Measurements from ENCODE around the gene SEMA6D.

The SEMA6D gene

DNA sequence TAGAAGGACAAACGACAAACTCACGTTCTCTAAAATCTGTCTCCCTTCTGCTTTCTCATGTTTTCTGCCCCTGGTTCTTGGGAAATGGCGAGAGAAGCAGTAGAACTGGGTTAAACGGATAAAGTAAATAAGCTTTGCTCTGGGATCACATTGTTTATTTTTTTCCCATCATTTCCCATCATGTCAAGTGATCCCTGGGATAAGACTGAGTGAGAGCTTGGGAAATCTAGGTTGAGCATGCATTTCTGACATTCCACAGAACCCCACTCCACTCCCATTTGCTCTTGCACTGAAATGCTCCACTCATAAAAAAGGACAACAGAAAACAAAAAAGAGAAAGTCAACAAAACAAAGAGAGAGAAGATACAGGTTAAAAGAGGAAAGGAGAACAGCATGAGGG lies 69.1 kb downstream of the SEMA6D start:
- DNase-seq (ENCODE audit: low read depth in 2 of 2), result no peak

DNA sequence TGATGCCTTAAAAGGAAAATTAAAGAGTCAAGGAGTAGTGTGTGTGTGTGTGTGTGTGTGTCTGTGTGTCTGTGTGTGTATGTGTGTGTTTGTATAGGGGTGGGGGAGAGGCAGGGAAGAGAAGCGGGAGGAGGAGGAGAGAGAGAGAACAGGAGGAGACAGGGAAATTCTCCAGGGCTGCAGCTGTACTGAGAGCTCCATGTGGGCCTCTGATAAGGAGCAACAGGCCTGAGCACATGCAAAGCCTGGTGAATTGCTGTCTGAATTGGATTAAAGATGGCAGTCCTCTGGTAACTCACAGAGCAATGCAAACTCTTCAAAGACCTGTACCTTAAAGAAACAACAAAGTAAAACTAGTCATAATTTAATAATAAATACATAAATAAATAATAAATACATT lies 70.6 kb downstream of the SEMA6D start:
- no peak for DNase-seq (ENCODE audit: low read depth in 2 of 2)

DNA sequence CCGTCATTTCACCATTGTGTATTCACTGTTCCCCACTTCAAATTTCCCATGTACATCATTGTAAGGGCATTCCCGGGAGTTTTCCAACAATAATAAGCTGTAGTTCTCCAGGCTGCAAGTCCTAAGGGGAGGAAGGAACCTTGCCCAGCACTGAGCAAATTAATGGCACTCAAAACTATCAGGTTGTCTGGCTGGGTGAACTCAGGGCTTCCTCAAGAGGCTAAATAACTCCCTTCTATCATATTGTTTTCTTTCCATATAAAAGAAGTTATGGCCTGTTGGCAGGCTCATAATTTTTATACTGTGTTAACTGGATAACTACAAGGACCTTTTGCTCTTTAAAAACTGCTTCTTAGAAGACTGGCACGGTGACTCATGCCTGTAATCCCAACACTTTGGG lies 71.4 kb downstream of the SEMA6D start:
- DNase-seq (ENCODE audit: low read depth in 2 of 2), result no peak

DNA sequence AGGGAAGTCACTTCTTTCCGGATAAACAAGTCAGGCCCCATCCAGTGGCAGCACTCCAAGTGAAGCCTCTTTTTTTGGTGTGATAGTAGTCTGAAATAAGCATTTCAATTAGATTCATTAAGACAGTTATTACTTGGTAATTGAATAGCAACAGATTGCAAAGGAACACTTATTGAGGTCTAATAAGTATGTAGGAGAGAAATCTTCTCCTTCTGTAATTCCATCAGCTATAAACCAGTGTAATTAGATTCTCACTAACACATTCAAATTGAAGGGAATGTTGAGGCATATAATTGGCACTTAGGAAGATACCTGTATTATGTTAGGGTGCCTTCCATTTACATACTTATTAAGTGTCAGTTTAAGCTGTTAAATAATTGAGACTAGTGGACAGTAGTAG lies 73.9 kb downstream of the SEMA6D start:
- DNase-seq (ENCODE audit: low read depth in 2 of 2), result no peak

DNA sequence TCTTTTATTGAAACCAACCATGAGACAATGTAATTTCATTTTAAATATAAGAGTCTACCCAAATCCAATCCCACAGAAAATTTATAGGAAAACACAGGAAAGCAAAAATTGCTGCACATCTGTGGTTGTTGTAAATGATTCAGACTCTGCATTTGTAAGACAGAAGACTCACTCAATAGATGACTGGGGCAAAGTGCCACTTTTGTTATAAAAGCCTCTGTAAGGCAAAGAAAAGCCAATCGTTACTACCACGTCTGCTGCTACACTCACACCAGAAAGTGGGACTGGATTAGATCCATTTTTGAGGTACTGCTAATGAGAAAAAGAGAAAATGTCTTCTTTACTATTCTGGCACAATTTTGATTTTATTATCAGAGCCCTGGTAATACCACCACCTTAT lies 74.9 kb downstream of the SEMA6D start:
- no peak for DNase-seq (ENCODE audit: low read depth in 2 of 2)

DNA sequence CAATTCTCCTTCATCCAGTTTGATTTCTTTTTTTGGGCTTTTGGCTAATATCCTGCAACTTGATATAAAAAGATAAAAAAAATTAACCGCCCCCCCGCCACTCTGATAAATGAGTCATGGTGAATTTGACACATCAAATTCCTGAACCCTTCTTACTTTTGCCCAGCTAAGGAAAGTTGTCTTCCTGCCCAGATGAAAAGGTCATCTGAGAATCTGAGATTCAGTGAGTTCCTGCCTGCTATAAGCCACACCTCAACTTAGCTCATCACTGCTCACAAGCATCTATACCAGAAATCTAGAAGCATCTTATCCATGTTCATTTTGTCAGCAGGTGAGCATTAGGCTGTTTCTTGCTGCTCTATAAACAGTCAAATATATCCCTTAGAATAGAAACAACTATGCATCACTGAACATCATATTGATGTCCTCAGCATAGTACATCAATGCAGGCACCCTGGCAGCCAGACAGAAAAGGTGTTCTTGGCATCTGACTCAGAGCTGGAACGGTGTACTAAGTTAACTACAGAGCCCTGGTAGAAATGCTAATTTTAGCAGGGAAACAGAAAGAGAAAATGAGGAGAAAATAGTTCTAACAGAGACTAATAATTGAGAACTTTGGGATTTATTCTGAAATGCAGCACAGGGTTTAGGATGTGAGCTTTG lies 77.1 kb downstream of the SEMA6D start:
- DNase-seq (ENCODE audit: low read depth in 2 of 2), result no peak

DNA sequence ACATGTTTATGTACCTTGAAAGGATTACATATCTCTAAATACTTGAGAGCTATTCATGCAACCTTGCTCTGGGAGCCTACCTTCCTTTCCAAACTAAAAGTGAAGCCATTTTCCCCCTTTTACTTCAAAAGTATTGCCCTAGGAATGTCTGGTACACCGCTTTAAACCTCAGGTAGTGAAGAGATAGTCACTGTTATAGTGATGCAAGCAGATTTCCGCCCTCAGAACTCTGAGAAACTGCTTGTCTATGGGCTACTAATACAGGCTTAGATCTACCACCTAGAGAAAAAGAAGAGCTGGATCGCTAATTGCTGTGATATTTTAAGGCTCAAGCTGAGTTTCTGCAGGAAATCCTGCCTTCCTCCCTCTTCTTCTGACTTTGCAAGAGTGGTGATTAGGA lies 78.6 kb downstream of the SEMA6D start:
- DNase-seq (ENCODE audit: low read depth in 2 of 2), result no peak

DNA sequence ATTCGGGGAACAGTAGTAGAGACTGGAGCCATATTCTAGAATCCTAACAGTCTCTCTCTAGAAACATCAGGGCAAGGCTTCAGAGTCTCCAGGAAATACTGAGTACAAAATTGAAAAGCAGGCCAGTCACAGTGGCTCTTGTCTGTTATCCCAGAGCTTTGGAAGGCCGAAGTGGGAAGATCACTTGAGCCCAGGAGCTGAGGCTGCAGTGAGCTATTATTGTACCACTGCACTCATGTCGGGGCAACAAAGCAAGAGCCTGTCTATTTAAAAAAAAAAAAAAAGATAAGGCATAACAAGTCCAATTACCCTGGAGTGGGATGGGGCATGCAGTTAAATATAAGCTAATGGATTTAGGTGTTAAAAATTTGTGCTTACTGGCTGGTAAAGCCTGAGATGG lies 79.0 kb downstream of the SEMA6D start:
- DNase-seq (ENCODE audit: low read depth in 2 of 2), result no peak

DNA sequence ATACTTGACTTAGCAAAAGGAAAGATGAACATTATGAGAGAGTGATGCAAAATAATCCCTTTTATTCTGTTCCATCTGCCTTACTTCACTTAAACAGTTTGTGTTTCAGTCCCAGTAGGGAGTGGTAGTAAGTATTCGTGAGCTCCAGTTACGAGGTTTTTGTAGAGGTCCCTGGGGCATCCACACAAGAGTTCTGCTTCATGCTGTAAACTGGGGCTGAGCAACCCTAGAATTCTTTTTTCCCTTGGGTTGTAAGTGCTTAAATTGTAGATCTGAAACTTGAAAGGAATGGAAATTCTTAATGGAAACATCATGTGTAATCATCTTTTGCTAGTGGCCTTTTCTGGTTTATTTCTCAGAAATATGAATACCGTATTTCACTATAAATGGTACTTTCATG lies 79.5 kb downstream of the SEMA6D start:
- DNase-seq (ENCODE audit: low read depth in 2 of 2), result no peak

DNA sequence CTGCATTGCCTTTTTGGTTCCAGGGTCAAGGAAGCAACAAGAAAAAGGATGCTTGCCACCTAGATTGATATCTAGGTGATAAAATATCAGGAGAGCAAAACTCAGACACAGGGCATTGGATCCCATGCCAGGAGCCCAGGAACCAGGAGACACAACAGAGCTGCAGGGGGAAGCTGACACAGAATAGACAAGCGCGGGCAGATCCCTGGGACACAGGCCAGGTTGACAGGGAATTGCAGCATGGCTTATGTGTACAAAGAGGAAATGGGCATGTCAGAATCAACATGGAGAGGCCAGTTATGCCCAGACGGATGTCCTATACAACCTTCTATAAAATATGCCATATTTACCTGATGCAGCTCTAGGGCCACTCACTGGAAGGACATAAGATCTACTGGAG lies 84.2 kb downstream of the SEMA6D start:
- no peak for DNase-seq (ENCODE audit: low read depth in 2 of 2)

DNA sequence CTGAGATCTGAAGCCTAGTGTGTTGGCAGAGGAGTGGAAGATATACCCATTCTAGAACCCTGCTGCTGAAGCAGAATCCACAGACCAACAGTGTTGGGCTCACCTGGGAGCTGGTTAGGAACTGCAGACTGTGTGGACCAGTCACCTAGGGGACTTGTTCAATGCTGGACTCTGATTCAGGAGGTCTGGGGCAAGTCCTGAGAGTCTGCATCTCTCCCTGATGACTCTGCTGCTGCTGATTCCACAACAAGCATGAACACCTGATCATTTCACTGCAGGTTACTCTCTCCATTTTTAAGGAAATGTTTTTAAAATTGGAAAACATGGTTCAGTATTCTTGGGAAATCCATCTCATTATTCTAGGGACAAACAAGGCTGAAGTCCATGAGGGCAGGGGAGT lies 84.9 kb downstream of the SEMA6D start:
- DNase-seq (ENCODE audit: low read depth in 2 of 2), result no peak

DNA sequence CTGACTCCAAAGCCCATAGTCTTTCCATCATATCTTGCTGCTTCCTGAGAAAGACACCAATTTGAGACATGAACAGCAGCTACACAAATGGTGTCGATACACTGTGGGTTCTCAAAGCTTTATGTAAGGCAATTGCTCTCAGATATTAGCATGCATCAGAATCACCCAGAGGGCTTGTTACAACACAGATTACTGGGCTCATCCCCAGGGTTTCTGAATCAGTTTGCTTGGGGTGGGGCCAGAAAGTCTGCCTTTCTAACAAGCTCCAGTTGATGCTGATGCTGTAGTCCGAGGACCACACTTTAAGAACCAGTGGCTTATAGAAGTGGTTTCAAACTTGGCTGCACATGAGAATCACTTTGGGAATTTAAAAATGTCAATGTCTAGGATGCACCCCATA lies 86.5 kb downstream of the SEMA6D start:
- DNase-seq (ENCODE audit: low read depth in 2 of 2), result no peak

DNA sequence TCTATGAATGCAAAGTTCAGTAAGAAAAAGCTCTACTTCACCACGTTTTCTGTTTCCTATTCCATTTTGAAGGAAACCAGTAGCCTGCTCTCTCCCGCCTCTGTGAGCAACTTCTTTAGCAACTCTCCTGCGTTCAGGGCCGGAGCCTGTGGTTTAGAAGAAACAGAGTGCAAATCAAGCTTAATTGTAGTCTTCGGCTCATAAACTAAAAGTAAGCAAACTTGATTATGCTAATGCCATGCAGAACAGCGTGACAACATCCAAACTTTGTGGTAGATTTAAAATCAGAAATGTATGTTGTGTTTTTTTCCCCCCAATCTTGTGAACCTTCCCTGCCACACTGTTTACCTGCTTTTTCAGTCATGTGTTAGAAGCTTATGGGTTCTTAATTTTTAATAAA lies 87.4 kb downstream of the SEMA6D start:
- DNase-seq (ENCODE audit: low read depth in 2 of 2), result no peak

DNA sequence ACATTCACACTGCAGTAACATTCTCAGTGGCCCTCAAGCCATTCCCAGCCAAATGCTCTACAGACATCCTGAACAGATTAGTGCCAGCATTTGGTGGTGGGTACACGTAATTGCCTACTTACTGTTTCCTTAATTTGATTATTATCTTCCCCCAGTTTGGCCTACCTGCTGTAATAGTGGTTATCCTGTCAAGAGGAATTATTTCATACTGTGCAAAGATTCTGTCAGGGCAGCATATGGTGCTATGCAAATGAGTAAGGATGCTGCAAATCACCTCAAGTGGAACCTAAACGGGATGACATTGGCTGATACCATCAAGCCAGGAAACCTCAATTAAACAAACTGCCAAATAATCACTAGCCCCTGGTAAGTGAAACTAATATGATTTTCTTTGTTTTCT lies 88.7 kb downstream of the SEMA6D start:
- no peak for DNase-seq (ENCODE audit: low read depth in 2 of 2)

DNA sequence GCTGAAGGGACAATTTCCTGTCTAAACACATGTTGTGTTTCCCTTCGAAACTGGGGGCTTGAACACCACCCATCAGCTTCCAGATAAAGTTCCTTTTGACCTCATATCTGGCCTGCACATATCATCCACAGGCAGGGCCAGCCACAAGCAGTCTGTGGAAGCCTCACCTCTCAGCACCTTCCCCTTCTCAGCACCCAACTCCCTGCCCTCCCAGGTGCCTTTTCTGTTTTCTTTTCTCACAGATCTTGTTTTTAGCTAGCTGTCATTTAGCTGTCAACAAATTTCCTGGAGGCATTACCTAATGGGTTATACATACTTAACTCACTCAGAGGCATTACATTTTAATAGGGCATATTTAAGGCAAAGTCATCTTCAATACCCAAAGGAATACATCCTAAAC lies 93.9 kb downstream of the SEMA6D start:
- no peak for DNase-seq (ENCODE audit: low read depth in 2 of 2)

DNA sequence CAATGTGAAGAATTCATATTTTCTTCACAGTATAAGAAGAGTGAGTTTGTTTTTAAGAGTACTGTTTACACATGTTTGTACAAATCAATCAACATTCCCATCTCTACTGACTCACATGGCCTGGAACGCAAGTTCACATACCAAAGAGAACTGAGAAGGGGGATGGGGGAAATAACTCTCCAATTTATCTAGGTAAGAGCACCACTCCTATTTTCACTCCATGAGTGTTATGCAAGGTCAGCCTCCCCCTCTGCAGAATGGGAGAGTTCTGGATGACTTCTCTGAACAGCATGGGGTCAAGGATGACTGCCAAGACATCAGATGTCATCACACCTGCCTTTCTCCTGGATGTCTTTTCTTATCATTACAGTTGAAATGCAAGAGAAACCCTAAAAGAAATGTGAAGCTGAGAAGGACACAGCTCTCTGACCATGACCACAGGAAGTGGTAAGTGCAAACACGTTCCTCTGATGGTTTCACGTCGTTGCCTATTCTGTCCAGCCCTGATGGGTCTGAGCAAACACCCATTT lies 95.2 kb downstream of the SEMA6D start:
- DNase-seq (ENCODE audit: low read depth in 2 of 2), result peak in 1 of 2 experiments; percentile 11

DNA sequence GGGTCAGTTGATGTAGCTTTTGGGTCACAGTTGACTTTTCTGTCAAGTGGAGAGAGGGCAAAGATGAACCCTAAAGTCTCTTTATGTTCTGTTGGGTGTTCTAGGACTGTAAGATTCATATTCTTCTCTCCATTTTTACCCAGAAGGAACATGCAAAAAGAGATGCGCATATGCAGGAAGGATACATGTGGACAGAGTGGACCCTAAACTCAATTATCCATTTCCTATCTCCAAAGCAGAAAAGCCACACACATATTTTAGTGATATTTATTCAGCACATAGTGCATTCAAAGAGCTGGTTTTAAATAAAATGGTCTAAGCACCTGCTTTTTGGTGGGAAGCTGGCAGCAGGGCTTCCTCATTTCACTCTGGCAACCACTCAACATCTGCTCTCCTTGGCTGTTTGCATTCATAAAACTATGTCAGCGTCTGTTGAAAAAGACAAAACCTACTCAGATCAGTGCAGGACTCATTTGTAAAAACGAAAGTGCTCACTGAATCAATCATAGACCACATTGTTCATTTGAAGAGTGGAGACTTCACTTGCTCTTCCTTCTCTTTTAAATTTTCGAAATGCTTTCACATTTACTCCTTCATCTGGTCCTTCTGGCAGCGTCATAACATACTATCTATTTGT lies 96.6 kb downstream of the SEMA6D start:
- DNase-seq (ENCODE audit: low read depth in 2 of 2), result no peak

DNA sequence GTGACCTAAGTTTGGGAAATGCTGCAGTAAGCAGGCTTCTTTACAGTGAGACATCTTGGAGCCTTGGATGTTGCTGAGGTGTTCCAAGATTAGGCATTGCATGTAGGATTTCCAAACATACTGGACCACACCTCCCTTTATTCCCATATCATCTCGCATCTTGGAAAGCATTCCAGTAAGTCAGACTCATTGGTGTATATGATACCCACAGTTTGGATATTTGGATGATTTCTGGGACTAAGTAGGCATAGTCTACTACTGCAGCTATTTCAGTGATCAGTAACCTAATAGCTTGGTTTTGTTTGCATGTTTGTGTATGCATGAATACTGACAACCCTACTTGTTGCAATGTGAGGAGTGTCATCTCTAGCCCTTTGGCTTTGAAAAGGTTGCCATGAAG lies 97.3 kb downstream of the SEMA6D start:
- DNase-seq (ENCODE audit: low read depth in 2 of 2), result no peak

DNA sequence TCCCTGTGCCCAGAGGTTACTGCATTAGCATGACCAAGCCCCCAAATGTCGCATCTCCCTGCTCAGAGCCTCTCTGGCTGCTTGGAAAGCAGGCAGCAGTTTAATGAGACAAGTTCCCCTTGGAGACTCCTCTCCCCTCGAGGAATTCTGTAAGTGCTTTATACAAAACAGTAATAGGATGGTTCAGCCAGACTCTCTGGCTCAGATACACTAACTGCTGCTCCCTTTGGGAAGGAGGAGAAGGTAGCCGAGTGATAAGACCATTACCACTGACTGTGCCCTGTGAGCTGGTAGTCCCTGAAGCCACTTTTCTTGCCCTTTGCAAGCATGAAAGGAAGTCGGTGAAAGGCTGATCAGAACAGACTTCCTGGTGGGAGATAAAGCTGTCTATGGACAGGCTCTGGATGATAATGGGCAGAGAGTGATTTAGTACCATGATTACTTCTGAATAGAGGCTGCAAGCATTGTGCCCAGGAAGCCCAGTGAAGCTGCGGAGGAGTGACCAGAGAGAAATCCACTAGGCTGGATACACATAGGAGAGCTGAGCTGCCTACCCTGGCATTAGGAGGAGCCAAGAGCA lies 100.8 kb downstream of the SEMA6D start:
- no peak for DNase-seq (ENCODE audit: low read depth in 2 of 2)

DNA sequence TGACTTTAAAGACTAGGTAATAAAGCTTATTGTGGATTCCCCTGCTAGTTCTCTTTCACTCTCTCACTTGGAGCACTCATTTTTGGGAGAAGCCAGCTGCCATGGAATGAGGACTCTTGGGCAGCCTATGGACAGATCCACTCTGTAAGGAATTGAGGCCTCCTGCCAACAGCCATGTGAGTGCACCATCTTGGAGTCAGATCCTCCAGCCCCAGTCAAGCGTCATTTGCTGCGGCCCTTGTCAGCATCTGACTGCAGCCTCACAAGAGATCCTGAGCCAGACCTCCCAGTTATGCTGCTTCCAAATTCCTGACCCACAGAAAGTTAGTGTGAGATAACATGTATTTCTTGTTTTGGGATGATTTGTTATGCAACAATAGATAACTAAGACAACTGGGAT lies 101.9 kb downstream of the SEMA6D start:
- DNase-seq (ENCODE audit: low read depth in 2 of 2), result no peak

DNA sequence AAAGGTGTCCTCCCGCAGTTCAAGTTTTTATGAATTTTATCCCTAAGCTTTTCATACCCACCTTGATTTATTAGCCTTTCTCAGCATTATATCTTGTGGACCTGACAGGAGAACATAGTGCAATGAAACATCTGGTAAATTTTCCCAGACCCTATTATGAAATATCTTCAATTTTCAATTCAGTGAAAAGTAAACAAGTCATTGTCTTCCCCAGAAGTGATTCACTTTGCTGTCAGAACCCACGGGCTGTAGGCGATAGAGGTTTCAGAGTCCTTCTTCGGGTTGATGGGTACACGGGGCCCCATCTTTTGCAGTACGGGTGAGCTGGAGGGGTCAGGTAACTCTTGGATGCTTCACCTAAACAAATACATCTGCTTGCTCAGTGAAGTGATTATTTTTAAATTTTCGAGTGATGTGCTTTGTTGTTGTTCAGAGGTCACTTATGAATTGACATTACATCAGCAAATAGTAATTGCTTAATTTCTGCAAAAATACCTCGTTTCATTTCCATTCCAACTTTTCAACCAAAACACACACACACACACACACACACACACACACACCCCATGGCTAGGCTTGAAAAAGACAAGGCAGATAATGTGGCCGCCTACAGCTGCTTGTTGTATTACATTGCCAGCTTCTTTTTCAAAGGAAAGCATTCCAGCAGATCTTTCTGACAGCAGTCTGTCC lies 102.9 kb downstream of the SEMA6D start:
- peak in 1 of 2 experiments; percentile 21 for DNase-seq (ENCODE audit: low read depth in 2 of 2)

DNA sequence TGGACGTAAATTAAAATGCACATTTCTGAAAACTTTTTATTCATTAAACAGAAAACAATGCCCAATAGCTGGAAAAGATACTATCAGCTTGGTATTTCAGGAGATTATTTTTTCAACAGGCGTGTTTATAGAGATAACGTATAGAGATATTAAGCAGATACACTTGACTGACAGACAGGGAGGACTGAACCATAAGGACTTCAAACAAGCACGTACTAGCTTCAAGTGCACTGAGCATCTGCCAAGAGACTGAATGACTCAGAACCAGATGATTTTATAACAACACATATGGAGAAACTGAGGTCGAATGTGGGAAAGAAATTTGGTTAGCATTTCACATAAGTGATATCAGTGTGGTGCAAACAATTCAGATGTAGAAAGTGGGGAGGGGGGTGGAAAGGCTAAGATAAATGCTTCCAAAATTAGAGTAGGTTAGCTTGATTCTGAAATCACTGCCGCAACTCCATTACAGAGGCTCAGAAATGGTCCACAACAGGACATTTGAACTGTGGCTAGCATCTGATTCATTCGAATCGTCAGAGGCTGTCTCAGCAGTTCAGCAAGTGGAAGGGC lies 103.5 kb downstream of the SEMA6D start:
- peak; percentile 67 to 72 for DNase-seq (ENCODE audit: low read depth in 2 of 2)

Data from fibroblast of skin of left quadriceps (primary cell).